Dedifferentiated amniotic fluid mesenchymal stem cell (primary cell): ENCODE results near the gene C10orf95.

Experiments
- DNase-seq: peaks from one replicate; pipeline ENCODE4 v3.0.0-alpha.2; 2016; ENCODE audit errors: extremely low spot score

C10orf95 gene

GRCh38 chr10:102434394-102435132, 16.8 kb downstream of the C10orf95 start:
- DNase-seq: no peak

- DNase-seq: no peak
Measured at GRCh38 chr10:102433619-102434046, 17.7 kb downstream of the C10orf95 start.

GRCh38 chr10:102432162-102432950, 19.0 kb downstream of the C10orf95 start, which contains the start of gene CUEDC2:
TSS of gene CUEDC2 (minus strand) at chr10:102432574. CDS start at chr10:102425188, 7,386 bp downstream.
- DNase-seq: peak; percentile 96

GRCh38 chr10:102431452-102432124, 19.8 kb downstream of the C10orf95 start:
- no peak for DNase-seq

- no peak for DNase-seq
Measured at GRCh38 chr10:102429468-102429867, 21.9 kb downstream of the C10orf95 start.

GRCh38 chr10:102426803-102427287, 24.5 kb downstream of the C10orf95 start:
- no peak for DNase-seq

GRCh38 chr10:102425444-102425843, 25.9 kb downstream of the C10orf95 start:
- no peak for DNase-seq

GRCh38 chr10:102424916-102425315, 26.4 kb downstream of the C10orf95 start:
- no peak for DNase-seq

GRCh38 chr10:102424145-102424544, 27.2 kb downstream of the C10orf95 start:
- DNase-seq: no peak

GRCh38 chr10:102423372-102423968, 27.9 kb downstream of the C10orf95 start:
- no peak for DNase-seq

- DNase-seq: no peak
Measured at GRCh38 chr10:102422545-102423129, 28.7 kb downstream of the C10orf95 start.

- no peak for DNase-seq
Measured at GRCh38 chr10:102421757-102422512, 29.4 kb downstream of the C10orf95 start.

GRCh38 chr10:102421507-102421756, 29.9 kb downstream of the C10orf95 start:
- no peak for DNase-seq

GRCh38 chr10:102420714-102421506, 30.4 kb downstream of the C10orf95 start, which contains the start of gene FBXL15:
TSS of gene FBXL15 (plus strand) at chr10:102420836. CDS start at chr10:102421130, 294 bp downstream.
- DNase-seq: peak; percentile 97

GRCh38 chr10:102420181-102420713, 31.1 kb downstream of the C10orf95 start:
- DNase-seq: no peak

- DNase-seq: no peak
Measured at GRCh38 chr10:102419269-102420180, 31.8 kb downstream of the C10orf95 start.

GRCh38 chr10:102418622-102419268, 32.6 kb downstream of the C10orf95 start, which contains the start of gene PSD:
TSS of gene PSD (minus strand) at chr10:102418785. CDS start at chr10:102417038, 1,747 bp downstream.
- DNase-seq: no peak

GRCh38 chr10:102416695-102417094, 34.6 kb downstream of the C10orf95 start:
- no peak for DNase-seq
